Heart right ventricle (tissue), 16 donors: ENCODE data around the gene MYLK3. TPM values are rescaled to one million over a fixed set of nuclear protein-coding genes. Genes with fewer than 3 reads are reported as not detected.
"Not testable (repeated sequence)": the region's sequence is repeated elsewhere in the genome, so short reads cannot be mapped to it uniquely, and the experiment has no call there.

Source experiments
- ATAC-seq, 8 donors: fragments of 200-7000 bp; cut with Tn5 transposase; one replicate each; pipeline ENCODE4 v1.9.1; 2020; ENCODE audit warnings: mild to moderate bottlenecking in 8 of 8, moderate library complexity in 8 of 8, moderate number of reproducible peaks in 1 of 8
- DNase-seq, 2 donors: peaks; one replicate each; pipeline ENCODE4 v3.0.0-alpha.2; 2020
- H3K27ac ChIP-seq, 10 donors: fragments of 200-600 bp; sonication (generic) in 2 of 10; one replicate each; pipeline versions ENCODE4 v1.5.0 to v1.8.0; 2020 to 2022; ENCODE audit warnings: mild to moderate bottlenecking in 3 of 10
- H3K27me3 ChIP-seq, 7 donors: fragments of 200-600 bp; one replicate each; pipeline ENCODE4 v1.8.0; 2021 to 2022; ENCODE audit warnings: mild to moderate bottlenecking in 2 of 7
- H3K36me3 ChIP-seq, 9 donors: fragments of 200-600 bp; sonication (generic) in 1 of 9; one replicate each; pipeline versions ENCODE4 v1.5.0 to v1.8.0; 2020 to 2022; ENCODE audit warnings: mild to moderate bottlenecking in 2 of 9
- H3K4me1 ChIP-seq, 9 donors: fragments of 200-600 bp; sonication (generic) in 1 of 9; one replicate each; pipeline versions ENCODE4 v1.5.0 to v1.8.0; 2020 to 2022; ENCODE audit warnings: mild to moderate bottlenecking in 4 of 9
- H3K4me3 ChIP-seq, 10 donors: fragments of 200-600 bp; sonication (generic) in 2 of 10; one replicate each; pipeline versions ENCODE4 v1.5.0 to v1.8.0; 2020 to 2022; ENCODE audit warnings: mild to moderate bottlenecking in 7 of 10, moderate library complexity in 2 of 10
- H3K9me3 ChIP-seq, 11 donors: fragments of 200-600 bp in 10 of 11; sonication (generic) in 2 of 11; one replicate each; pipeline versions ENCODE4 v1.5.0 to v1.8.0; 2013 to 2022; ENCODE audit warnings: mild to moderate bottlenecking in 2 of 11, control low read depth in 1 of 11, moderate library complexity in 1 of 11
- WGBS, 2 donors: extraction: QIAGEN DNeasy Blood & Tissue Kit; methylation state at CpG; one replicate each; pipeline ENCODE4 v1.1.7; 2013; ENCODE audit warnings: inconsistent platforms in 1 of 2; 5-methylcytosine and 5-hydroxymethylcytosine counted together
- intact Hi-C, 10 donors: fragments of 100-400 bp; cut with DNase I; formaldehyde crosslinking; loops; one replicate each; pipeline versions ENCODE4 v1.11.1 to v1.14.2; 2022
- polyA plus RNA-seq, 2 donors: library from polyadenylated mRNA; stranded (reverse); fragments of 200-250 nt; gene quantifications; one replicate each; pipeline ENCODE4 v1.2.3, GENCODE V29; 2013
- total RNA-seq, 10 donors: library from RNA; stranded (reverse); fragmentation: NEBNext Ultra II Directional in 3 of 10; extraction: Animal tissue kit (Norgen Biotek cat#: 25700) in 3 of 10; gene quantifications; one replicate each; pipeline versions ENCODE4 v1.2.1 to v1.2.4, GENCODE V29; 2021 to 2023
- TF ChIP-seq, protein P1 (sequence below), 9 donors: fragments of 200-600 bp; sonication (generic) in 2 of 9; IDR thresholded peaks; one replicate each; pipeline versions ENCODE4 v1.5.0 to v1.8.0; 2021 to 2022; ENCODE audit warnings: antibody characterized with exemption in 9 of 9, mild to moderate bottlenecking in 5 of 9, moderate library complexity in 1 of 9
- donor health status: Arrhythmogenic right ventricular cardiomyopathy.
- donor health status: ischemic (EF 13 %, LVEDD 7.1; RV severe dilation, severe dysfunction).
- donor health status: healthy with polysubstance abuse.
- donor health status: DM: no; HTN: yes; CAD: no.
- donor health status: DM: no; HTN: no; CAD: no.
- donor health status: ischemic (EF 25% LVEDD 6.9; RV normal size, moderate dysfunction).
- donor health status: ischemic (EF 25% LVEDD 5.7; RV mildly dilated, moderate dysfunction).
- donor health status: healthy.
- donor health status: DM: yes; HTN: yes; CAD: no.
- donor health status: Ischemic cardiomyopathy.
- donor health status: ischemic (EF 35%, LVEDD 5.7; RV mildly dilated, moderate dysfunction).
- donor health status: nonischemic (EF 11% LVEDD 7.7; RV severe dilation, severe dysfunction).
- donor health status: DM: yes; HTN: yes; CAD: no.
- donor health status: PGD.
- donor health status: ischemic (EF 29% LVEDD 5.4; RV normal size, mild dysfunction).
- donor health status: nonischemic (EF 23%, LVEDD 6.1; RV moderate dilation, normal function).

Gene MYLK3
- total and polyA plus RNA-seq, 12 donors: 63.5 to 458 (median 256) TPM

DNA sequence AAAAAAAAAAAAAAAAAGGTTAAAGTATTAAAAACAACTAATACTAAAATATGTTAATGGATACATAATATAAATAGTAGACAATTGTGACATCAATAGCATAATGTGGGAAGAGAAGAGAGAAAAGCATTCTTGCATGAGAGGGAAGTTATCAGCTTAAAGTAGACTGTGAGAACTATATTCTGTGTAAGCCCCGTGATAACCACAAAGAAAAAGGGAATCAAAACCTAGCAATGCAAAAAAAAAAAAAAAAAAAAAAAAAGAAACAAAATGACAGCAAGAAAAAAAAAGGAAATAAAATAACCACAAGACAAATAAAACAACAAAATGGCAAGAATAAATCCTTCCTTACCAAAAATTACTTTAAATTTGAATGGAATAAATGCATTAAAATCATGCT lies 39.8 kb upstream of the MYLK3 start:
- intact Hi-C loops: no loop called here
- no peak for ATAC-seq
- TF ChIP-seq, protein P1, sequence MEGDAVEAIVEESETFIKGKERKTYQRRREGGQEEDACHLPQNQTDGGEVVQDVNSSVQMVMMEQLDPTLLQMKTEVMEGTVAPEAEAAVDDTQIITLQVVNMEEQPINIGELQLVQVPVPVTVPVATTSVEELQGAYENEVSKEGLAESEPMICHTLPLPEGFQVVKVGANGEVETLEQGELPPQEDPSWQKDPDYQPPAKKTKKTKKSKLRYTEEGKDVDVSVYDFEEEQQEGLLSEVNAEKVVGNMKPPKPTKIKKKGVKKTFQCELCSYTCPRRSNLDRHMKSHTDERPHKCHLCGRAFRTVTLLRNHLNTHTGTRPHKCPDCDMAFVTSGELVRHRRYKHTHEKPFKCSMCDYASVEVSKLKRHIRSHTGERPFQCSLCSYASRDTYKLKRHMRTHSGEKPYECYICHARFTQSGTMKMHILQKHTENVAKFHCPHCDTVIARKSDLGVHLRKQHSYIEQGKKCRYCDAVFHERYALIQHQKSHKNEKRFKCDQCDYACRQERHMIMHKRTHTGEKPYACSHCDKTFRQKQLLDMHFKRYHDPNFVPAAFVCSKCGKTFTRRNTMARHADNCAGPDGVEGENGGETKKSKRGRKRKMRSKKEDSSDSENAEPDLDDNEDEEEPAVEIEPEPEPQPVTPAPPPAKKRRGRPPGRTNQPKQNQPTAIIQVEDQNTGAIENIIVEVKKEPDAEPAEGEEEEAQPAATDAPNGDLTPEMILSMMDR (IDR thresholded peaks at IDR 0.05): no peak

DNA sequence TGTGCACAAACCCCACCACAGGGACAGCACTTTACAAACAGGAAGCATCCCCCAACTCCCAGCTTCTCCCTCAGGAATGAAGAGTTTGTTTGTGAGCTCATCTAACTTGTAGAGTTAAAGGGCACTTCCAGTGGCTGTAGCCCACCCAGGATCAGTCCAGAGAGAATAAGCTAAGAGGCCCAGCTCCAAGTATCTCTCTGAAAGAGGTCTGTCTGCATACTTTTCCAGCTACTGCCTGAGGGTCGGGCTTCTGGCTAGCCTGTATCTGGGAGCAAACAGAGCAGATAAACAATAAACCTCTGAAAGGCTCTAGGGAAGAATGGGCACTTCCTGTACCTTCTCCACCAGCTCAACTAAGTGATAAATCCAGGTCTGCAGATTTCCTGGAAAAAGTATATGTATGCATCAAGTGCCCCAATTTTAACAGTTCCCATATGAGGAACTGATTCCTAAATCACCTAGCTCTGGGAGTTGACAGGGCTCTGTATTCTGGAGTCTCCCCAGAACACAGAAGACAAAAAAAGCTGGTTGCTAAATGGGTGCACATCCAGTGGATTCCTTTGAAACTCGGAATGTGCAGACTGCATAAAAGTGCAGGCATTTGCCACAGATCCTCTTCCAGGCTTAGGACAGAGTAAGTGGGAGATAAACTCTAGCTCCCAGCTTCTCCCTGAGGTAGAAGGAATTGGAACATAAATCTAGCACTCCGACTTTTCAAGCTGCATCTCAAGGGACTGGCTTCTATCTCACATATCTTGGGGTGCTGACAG lies 37.1 kb upstream of the MYLK3 start:
- Histone ChIP-seq H3K4me3 (no peak overlapping the region), H3K27me3 (no peaks in the 10 kb centered on the region), H3K9me3 (peaks cover 0 to 10% (median 0%) of the 10 kb centered on the region in 11 donors), H3K36me3 (no peaks in the 10 kb centered on the region), H3K4me1 (peaks cover 0 to 23% (median 3%) of the 10 kb centered on the region in 9 donors), H3K27ac (no peak overlapping the region)
- DNase-seq (no peak), ATAC-seq (no peak)
- TF ChIP-seq, protein P1 (IDR thresholded peaks at IDR 0.05): no peak
- 17 to 24% methylated on average over 3 of the region's 3 CpGs for WGBS, 2 donors
- intact Hi-C loops: no loop called here

More for the DNA sequence above, 39.8 kb upstream of the MYLK3 start:
- 88 to 93% methylated on average over 1 of the region's 1 CpG for WGBS, 2 donors
- Histone ChIP-seq H3K27me3 (no peaks in the 10 kb centered on the region), H3K36me3 (no peaks in the 10 kb centered on the region), H3K4me1 (peaks cover 0 to 29% (median 4%) of the 10 kb centered on the region in 9 donors), H3K27ac (peak overlapping the region in 1 of 10 donors; percentile 3), H3K4me3 (no peak overlapping the region), H3K9me3 (peaks cover 0 to 12% (median 0%) of the 10 kb centered on the region in 11 donors)
- no peak for DNase-seq

DNA sequence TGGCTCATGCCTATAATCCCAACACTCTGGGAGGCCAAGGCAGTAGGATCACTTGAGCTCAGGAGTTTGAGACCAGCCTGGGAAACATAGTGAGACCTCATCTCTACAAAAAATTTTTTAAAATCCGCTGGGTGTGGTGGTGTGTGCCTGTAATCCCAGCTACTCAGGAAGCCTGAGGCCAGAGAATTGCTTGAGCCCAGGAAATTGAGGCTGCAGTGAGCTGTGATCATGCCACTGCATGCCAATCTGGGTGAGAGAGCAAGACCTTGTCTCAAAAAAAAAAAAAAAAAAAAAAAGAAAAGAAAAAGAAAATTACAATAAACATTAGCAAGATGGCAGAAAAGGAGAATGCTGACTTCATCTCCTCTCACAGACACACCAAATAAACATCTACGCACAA lies 36.4 kb upstream of the MYLK3 start:
- H3K27me3 ChIP-seq, H3K27ac ChIP-seq, H3K36me3 ChIP-seq, ATAC-seq, H3K4me3 ChIP-seq, DNase-seq, intact Hi-C loops: not testable (repeated sequence)
- peaks cover 0 to 19% (median 0%) of the 10 kb centered on the region in 9 donors for H3K4me1 ChIP-seq
- 82 to 89% methylated on average over 2 of the region's 2 CpGs for WGBS, 2 donors
- H3K9me3 ChIP-seq: peaks cover 0 to 10% (median 0%) of the 10 kb centered on the region in 11 donors

DNA sequence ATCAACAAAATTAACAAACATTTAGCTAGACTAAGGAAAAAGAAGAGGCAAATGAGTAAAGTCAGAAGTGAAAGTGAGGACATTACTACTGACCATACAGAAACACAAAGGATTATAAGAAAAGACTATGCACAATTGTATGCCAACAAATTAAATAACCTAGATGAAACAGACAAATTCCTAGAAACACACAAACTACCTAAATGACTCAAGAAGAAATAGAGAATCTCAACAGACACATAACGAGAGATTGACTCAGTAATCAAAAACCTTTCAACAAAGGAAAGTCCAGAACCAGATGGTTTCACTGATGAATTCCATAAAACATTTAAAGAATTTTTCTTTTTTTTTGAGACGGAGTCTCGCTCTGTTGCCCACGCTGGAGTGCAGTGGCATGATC lies 35.7 kb upstream of the MYLK3 start:
- intact Hi-C loops: no loop called here
- no peak for ATAC-seq
- TF ChIP-seq, protein P1 (IDR thresholded peaks at IDR 0.05): no peak

DNA sequence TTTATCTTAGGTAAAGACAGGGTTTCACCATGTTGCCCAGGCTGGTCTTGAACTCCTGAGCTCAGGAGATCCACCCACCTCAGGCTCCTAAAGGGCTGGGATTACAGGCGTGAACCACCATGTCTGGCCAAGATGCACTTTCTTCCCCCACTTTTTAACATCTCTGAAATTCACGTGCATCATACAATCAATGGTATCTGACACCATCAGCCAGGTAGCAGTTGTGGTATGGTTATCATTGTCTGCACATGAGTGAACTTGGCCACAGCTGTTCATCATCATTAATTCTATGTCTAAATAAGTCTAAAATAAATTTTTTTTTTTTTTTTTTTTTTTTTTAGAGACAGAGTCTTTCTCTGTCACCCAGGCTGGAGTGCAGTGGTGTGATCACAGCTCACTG lies 34.2 kb upstream of the MYLK3 start:
- 90 to 92% methylated on average over 2 of the region's 2 CpGs for WGBS, 2 donors
- no peak for DNase-seq
- no peaks in the 10 kb centered on the region for H3K36me3 ChIP-seq
- H3K4me3 ChIP-seq: no peak overlapping the region
- H3K27me3 ChIP-seq: no peaks in the 10 kb centered on the region
- peaks cover 0 to 10% (median 0%) of the 10 kb centered on the region in 9 donors for H3K4me1 ChIP-seq
- H3K9me3 ChIP-seq: peaks cover 0 to 10% (median 0%) of the 10 kb centered on the region in 11 donors
- no peak overlapping the region for H3K27ac ChIP-seq
- ATAC-seq: no peak
- intact Hi-C loops: no loop called here
- TF ChIP-seq, protein P1 (IDR thresholded peaks at IDR 0.05): no peak

More for the DNA sequence above, 35.7 kb upstream of the MYLK3 start:
- no peaks in the 10 kb centered on the region for H3K36me3 ChIP-seq
- no peak overlapping the region for H3K27ac ChIP-seq
- 86 to 94% methylated on average over 4 of the region's 4 CpGs for WGBS, 2 donors
- H3K9me3 ChIP-seq: peaks cover 0 to 10% (median 0%) of the 10 kb centered on the region in 11 donors
- no peaks in the 10 kb centered on the region for H3K27me3 ChIP-seq
- no peak for DNase-seq
- H3K4me3 ChIP-seq: no peak overlapping the region
- peaks cover 0 to 12% (median 0%) of the 10 kb centered on the region in 9 donors for H3K4me1 ChIP-seq
